Measurements from ENCODE around the gene SPSB2.

DNA sequence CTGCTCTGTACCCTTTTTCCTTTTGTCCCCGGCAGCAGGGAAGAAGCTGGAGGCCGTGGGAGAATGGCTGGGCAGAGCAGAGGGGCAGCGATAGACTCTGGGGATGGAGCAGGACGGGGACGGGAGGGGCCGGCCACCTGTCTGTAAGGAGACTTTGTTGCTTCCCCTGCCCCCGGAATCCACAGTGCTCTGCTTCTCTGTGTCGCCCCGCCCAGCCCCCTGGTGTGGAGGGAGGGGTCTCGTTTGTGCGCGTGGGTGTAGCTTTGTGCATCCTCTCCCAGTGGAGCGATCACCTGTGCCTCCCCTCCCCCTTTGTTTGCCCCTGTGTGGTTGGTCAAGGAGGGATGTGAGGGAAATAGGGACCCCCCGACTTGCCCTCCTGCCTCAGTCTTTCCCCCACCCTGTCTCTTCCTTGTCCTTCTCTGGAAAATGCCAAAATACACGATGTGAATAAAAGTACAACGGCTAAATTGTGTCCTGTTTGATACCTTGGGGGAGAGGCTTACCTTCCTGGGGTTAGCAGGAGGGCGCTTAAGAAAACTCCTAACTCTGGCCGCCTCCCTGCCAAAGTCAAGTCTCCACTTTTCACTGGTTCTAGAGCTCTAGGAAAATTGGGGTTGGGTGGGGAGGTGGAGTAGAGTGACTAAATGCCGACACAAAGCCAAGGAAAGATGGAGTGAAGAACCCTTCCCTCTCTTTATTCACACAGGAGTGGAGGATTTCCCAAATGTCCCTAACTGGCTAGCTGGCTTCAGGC, 6.8 kb downstream of the SPSB2 start:
- no peak for TF ChIP-seq EZH2 (IDR thresholded peaks at IDR 0.05; ENCODE audit: borderline replicate concordance, insufficient read depth, low read depth, low read length, poor library complexity, severe bottlenecking)
- TF ChIP-seq, protein P1, sequence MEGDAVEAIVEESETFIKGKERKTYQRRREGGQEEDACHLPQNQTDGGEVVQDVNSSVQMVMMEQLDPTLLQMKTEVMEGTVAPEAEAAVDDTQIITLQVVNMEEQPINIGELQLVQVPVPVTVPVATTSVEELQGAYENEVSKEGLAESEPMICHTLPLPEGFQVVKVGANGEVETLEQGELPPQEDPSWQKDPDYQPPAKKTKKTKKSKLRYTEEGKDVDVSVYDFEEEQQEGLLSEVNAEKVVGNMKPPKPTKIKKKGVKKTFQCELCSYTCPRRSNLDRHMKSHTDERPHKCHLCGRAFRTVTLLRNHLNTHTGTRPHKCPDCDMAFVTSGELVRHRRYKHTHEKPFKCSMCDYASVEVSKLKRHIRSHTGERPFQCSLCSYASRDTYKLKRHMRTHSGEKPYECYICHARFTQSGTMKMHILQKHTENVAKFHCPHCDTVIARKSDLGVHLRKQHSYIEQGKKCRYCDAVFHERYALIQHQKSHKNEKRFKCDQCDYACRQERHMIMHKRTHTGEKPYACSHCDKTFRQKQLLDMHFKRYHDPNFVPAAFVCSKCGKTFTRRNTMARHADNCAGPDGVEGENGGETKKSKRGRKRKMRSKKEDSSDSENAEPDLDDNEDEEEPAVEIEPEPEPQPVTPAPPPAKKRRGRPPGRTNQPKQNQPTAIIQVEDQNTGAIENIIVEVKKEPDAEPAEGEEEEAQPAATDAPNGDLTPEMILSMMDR (IDR thresholded peaks at IDR 0.05) = no peak

Data from B cell (primary cell).